ENCODE results near the gene SLC39A11.

Gene SLC39A11

DNA sequence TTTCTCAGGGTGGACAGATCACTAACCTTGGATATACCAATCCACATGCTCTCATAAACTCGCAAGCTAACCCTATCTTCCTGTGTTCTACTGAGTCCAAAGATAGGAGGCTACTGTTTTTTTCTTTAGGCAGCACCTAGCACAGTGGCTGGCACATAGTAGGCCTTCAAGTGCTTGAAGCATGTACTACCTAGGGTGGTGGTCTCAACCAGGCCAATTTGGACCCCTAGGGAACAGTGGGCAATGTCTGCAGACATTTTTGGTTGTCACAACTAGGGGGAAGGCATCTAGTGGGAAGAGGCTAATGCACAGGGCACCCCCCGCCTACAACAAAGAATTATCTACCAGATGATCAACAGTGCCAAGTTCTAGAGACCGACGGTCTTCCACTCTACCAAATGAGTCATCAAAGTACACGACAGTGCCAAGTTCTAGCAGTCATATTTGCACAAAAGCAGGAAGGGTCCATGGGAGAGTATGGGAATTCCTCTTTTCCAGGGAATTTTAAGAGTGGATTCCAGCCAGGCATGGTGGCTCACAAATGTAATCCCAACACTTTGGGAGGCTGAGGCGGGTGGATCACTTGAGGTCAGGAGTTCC, 390.3 kb downstream of the SLC39A11 start:
- DNase-seq: no peak

GRCh38 chr17:72700226-72700625, 392.3 kb downstream of the SLC39A11 start:
- DNase-seq: no peak

GRCh38 chr17:72699545-72699944, 392.9 kb downstream of the SLC39A11 start:
- no peak for DNase-seq

- no peak for DNase-seq
Measured at GRCh38 chr17:72697602-72698146, 394.8 kb downstream of the SLC39A11 start.

DNA sequence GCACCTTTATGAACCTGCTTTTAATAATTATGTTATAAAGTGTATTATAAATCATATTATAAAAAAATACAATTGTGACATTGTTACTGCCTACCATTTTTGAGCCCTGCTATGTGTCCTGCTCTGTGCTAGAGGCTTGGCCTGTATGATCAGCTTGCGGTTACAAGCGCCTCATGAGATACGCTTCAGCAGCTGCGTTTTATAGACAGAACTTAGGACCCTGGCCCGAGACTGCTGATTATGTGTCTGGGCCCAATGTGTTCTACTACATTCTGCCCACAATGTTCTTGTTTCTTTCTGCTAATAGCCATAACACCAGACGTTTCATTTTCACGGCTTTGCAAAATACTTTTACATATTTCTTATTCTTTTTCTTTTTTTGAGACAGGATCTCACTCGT, 395.8 kb downstream of the SLC39A11 start:
- DNase-seq: no peak

DNA sequence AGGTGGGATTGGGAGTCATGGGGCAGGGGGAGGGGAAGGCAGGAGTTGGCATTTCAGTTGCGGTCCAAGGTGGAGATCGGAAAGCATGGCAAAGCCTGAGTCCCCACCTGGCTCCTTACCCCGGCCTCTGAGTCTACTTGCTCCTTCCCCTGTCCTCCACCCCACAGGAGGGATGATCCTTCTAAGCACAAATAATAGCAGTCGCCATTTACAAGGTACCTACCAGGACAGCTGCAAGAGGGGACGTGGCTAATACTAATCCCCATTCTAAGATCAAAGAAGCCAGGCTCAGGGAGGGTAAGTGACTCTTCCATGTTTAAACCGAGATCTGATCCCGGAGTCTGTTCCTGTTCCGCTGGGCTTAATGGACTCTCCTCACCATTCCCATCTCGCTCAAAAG, 396.3 kb downstream of the SLC39A11 start:
- no peak for DNase-seq

DNA sequence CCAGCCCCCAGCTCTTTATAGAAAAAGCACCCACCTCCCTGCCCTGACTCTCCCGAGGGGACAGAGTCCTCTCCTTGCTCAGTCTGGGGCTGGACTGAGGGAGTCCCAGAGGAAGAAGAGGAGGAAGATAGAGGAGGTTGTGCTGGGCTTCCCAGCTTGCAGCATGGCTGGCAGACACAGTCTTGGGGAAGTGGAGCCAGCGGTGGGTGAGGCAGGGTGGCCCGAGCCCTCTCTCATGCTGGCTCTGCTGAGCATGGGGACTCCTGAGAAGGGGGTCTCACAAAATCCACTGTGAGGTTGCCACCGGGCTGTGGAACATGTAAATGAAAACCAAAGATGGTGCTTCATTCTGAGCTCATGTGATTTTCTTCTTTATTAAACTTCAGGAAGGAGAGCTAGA, 398.5 kb downstream of the SLC39A11 start:
- no peak for DNase-seq

DNA sequence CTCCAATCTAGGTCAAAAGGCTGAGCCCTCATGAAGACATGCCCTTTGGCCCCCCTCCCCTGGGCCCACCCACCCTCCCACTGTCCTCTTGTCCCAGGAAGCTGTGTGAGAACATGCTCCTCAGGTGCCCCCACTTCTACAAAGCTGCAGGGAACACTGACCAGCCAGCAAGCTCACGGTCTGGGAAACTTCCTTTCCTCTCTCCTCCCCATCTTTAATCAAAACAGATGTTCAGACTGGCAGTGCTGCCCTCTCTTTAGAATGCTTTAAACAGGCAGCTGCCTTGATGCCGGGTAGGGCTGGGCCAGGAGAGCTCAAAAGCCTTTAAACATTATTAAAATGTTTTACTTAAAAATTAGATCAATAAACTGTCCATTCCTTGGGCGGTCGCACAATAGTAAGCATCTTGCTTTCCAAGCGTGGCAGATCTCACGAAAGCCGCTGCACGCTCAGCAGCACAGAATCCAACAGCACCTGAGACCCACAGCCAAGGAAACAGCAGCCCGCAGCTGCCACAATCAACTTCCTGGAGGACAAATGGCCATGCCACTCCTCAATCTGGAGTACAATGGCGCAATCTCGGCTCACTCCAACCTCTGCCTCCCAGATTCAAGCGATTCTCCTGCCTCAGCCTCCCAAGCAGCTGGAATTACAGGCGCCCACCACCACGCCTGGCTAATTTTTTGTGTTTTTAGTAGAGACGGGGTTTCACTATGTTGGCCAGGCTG, 399.2 kb downstream of the SLC39A11 start:
- no peak for DNase-seq

- DNase-seq: no peak
Measured at GRCh38 chr17:72692676-72693075, 399.8 kb downstream of the SLC39A11 start.

DNA sequence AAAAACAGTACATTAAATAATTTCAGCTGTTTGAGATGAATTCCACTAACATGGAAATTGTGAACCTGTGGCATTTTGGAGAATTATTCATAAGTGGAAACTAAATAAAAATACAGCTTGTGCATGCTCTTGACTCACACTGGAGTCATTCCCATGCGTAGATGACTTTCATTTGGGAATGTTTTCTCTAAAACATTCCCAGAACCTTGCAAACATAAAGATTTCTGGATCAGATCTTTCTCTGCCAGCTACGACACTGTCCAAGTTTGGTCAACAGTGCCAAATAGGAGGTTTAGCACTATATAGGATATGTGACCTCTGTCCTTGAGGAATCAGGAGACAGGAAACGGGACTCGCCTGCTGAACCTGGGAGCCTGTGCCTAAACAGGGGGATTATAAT, 400.9 kb downstream of the SLC39A11 start:
- DNase-seq: no peak

- no peak for DNase-seq
Measured at GRCh38 chr17:72691017-72691416, 401.5 kb downstream of the SLC39A11 start.

- no peak for DNase-seq
Measured at GRCh38 chr17:72687886-72688285, 404.6 kb downstream of the SLC39A11 start.

- DNase-seq: no peak
Measured at GRCh38 chr17:72684405-72685020, 408.0 kb downstream of the SLC39A11 start.

- DNase-seq: no peak
Measured at GRCh38 chr17:72683506-72684404, 408.7 kb downstream of the SLC39A11 start.

DNA sequence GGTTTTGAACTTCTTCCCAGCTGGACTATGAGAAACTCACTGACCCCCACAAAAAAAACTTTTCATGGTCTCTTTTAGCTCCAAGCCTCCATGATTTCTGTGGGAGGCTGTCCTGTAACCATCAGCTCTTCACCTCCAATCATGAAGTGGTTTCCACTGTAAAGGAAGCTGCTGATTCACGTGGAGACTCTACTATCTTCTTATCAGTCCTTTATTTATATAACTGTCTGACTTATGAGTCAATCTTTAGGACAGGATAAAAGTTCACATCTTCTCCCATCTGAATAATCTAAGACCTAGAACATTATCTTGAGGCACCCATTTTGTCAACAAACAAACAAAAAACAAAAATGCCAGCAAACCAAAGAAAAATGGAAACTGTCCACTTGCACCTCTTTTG, 409.9 kb downstream of the SLC39A11 start:
- no peak for DNase-seq

DNA sequence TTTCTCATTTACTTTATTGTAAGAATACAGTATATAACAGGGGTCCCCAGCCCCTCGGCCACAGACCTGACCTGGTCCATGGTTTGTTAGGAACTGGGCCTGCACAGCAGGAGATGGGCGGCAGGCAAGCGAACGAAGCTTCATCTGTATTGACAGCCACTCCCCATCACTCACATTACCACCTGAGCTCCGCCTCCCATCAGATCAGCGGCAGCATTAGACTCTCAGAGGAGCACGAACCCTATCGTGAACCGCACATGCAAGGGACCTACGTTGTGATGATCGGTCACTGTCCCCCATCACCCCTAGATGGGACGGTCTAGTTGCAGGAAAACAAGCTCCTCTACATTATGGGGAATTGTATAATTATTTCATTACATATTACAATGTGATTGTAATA, 410.6 kb downstream of the SLC39A11 start:
- no peak for DNase-seq

DNA sequence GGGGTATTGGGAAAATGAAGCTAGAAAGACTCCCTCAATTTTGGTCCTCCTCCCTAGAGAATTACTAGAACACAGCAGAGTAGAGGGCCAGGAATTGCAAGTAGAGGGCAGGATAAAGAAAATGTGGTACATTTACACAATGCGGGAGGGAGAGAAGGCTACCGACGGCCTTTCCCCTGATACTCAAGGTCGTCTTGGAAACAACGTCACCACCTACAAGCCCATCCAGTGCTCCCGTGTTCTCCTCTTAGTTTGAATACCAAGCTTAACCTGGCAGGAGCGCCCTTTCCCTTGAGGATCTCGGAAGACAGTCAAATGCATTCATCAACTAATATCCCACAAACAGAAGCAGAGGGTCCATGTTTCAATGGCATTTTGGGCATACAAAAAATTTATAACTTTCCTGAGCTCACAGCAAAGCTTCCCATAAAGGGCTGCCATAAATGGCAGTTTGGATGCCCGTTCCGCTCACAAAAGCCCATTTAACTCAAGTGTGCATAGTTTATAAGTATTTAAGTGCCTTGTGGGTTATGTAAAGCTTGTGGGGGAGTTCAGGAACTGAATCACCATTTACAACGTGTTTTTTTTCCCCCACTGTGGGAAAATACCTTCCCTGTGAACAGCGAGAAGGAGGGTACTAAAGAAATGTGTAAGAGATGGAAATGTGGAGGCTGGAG, 414.6 kb downstream of the SLC39A11 start:
- DNase-seq: no peak

DNA sequence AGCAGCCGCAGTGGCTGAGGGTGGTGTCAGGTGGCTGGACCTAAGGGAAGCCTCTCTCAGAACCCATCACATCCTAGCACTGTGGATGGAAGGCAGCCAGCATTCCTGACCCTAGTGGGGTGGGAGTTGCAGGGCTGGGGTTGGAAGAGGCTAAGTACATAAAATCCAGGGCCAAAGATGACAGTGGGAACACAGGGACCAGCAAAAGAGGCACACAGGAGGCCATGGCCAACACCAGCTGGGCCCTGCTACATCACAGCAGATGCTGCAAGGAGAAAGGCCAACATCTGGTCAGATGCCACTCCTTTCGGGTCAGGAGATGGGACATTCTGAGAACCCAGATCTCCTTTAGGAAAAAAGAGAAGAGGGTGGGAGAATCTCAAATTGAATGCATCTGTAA, 415.4 kb downstream of the SLC39A11 start:
- no peak for DNase-seq

GRCh38 chr17:72672729-72673128, 419.8 kb downstream of the SLC39A11 start:
- no peak for DNase-seq

DNA sequence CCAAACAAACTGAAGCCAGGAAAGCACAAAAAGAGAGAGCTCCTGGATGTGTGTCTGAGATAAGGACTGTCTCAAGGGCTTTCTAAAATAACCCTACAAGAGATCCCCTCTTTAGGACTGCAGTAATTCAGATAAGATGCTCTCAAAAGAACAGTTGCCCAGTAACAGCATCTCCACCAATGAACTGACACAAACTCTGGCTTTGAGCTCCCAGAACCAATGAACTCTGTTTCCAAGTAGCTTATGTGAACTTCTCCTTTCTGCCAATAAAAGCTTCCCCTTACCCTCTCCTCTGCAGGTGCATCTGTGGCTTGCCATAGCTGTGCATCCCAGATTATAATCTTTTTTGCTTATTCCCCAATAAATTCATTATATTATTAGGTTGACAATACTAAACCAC, 421.5 kb downstream of the SLC39A11 start:
- DNase-seq: no peak

- DNase-seq: no peak
Measured at GRCh38 chr17:72667096-72668063, 425.1 kb downstream of the SLC39A11 start.
